Measurements from ENCODE around the gene CSNK1G3. TPM values are rescaled to one million over a fixed set of nuclear protein-coding genes. Genes with fewer than 3 reads are reported as not detected.

Gene CSNK1G3
- total RNA-seq, 2 experiments from 2014 or later: 87.2 to 92.3 TPM

- Mint-ChIP-seq H3K36me3 (ENCODE audit: low read depth) (peaks cover 55% of the 10 kb centered on the region), H3K4me3 (no peak overlapping the region), H3K27ac (no peak overlapping the region), H3K9me3 (no peaks in the 10 kb centered on the region), H3K4me1 (ENCODE audit: low read depth) (no peaks in the 10 kb centered on the region), H3K27me3 (no peaks in the 10 kb centered on the region)
- TF ChIP-seq CTCF (IDR thresholded peaks at IDR 0.05): no peak
- Histone ChIP-seq H3K4me1 (ENCODE audit: insufficient read depth, low read length) (no peaks in the 10 kb centered on the region), H3K4me3 (ENCODE audit: low read length) (no peak overlapping the region), H3K9me3 (ENCODE audit: control insufficient read depth in 1 of 2, insufficient read depth in 1 of 2, low read length in 2 of 2) (no peaks in the 10 kb centered on the region), H3K27me3 (ENCODE audit: control insufficient read depth in 1 of 2, insufficient read depth in 2 of 2, low read length in 2 of 2) (no peaks in the 10 kb centered on the region), H3K27ac (ENCODE audit: low read depth in 1 of 2, low read length in 2 of 2) (no peak overlapping the region), H3K36me3 (ENCODE audit: insufficient read depth, low read length) (peaks cover 18% of the 10 kb centered on the region)
- intact Hi-C loops (cut with DNase I, micrococcal nuclease): no loop called here
- ChIA-PET POLR2A (no interaction called here), CTCF (no interaction called here)
- DNase-seq (no peak), ATAC-seq (ENCODE audit: poor library complexity) (no peak)
These were observed 66.4 kb downstream of the CSNK1G3 start for GRCh38 chr5:123578390-123578789.

GRCh38 chr5:123579410-123579809, 67.4 kb downstream of the CSNK1G3 start:
- Mint-ChIP-seq H3K9me3 (no peaks in the 10 kb centered on the region), H3K27me3 (no peaks in the 10 kb centered on the region), H3K4me3 (no peak overlapping the region), H3K27ac (no peak overlapping the region), H3K4me1 (ENCODE audit: low read depth) (no peaks in the 10 kb centered on the region), H3K36me3 (ENCODE audit: low read depth) (peaks cover 53% of the 10 kb centered on the region)
- ATAC-seq (ENCODE audit: poor library complexity) (no peak), DNase-seq (no peak)
- Histone ChIP-seq H3K27me3 (ENCODE audit: control insufficient read depth in 1 of 2, insufficient read depth in 2 of 2, low read length in 2 of 2) (no peaks in the 10 kb centered on the region), H3K4me1 (ENCODE audit: insufficient read depth, low read length) (no peaks in the 10 kb centered on the region), H3K36me3 (ENCODE audit: insufficient read depth, low read length) (peaks cover 18% of the 10 kb centered on the region), H3K9me3 (ENCODE audit: control insufficient read depth in 1 of 2, insufficient read depth in 1 of 2, low read length in 2 of 2) (no peaks in the 10 kb centered on the region), H3K4me3 (ENCODE audit: low read length) (no peak overlapping the region), H3K27ac (ENCODE audit: low read depth in 1 of 2, low read length in 2 of 2) (no peak overlapping the region)
- CTCF ChIA-PET: interaction anchor here (1.0 kb wide), 1 partner anchor 32 kb away, joined by 3 read pairs; no protein-coding TSS in a partner anchor
- POLR2A ChIA-PET: no interaction called here
- TF ChIP-seq CTCF (IDR thresholded peaks at IDR 0.05): no peak
- intact Hi-C loops (cut with DNase I, micrococcal nuclease): no loop called here

GRCh38 chr5:123582550-123583285, 70.7 kb downstream of the CSNK1G3 start:
- ChIA-PET CTCF (no interaction called here), POLR2A (no interaction called here)
- intact Hi-C loops (cut with DNase I, micrococcal nuclease): no loop called here
- Mint-ChIP-seq H3K9me3 (no peaks in the 10 kb centered on the region), H3K4me1 (ENCODE audit: low read depth) (no peaks in the 10 kb centered on the region), H3K27me3 (no peaks in the 10 kb centered on the region), H3K27ac (no peak overlapping the region), H3K36me3 (ENCODE audit: low read depth) (peaks cover 53% of the 10 kb centered on the region), H3K4me3 (no peak overlapping the region)
- ATAC-seq (ENCODE audit: poor library complexity) (no peak), DNase-seq (no peak)
- TF ChIP-seq CTCF (IDR thresholded peaks at IDR 0.05): no peak
- H3K27ac ChIP-seq (ENCODE audit: low read depth in 1 of 2, low read length in 2 of 2): no peak overlapping the region
- H3K4me3 ChIP-seq (ENCODE audit: low read length): no peak overlapping the region
- no peaks in the 10 kb centered on the region for H3K9me3 ChIP-seq (ENCODE audit: control insufficient read depth in 1 of 2, insufficient read depth in 1 of 2, low read length in 2 of 2)
- H3K36me3 ChIP-seq (ENCODE audit: insufficient read depth, low read length): peaks cover 12% of the 10 kb centered on the region
- no peaks in the 10 kb centered on the region for H3K4me1 ChIP-seq (ENCODE audit: insufficient read depth, low read length)
- no peaks in the 10 kb centered on the region for H3K27me3 ChIP-seq (ENCODE audit: control insufficient read depth in 1 of 2, insufficient read depth in 2 of 2, low read length in 2 of 2)

Data from CD4-positive, alpha-beta T cell (primary cell).